Lung (tissue), 12 donors: Measurements from ENCODE around the gene MRFAP1. TPM values are rescaled to one million over a fixed set of nuclear protein-coding genes. Genes with fewer than 3 reads are reported as not detected.

Experiments
- ATAC-seq: fragments of 200-7000 bp; cut with Tn5 transposase; one replicate; pipeline ENCODE4 v1.9.1; 2020; ENCODE audit warnings: moderate number of reproducible peaks; ENCODE audit not compliant: insufficient read depth, low FRiP score
- DNase-seq, 3 donors: peaks; one replicate each; pipeline ENCODE4 v3.0.0-alpha.2; 2013 to 2017
- H3K27ac ChIP-seq, 2 donors: one replicate each; pipeline ENCODE4 v1.5.1; 2013; ENCODE audit warnings: mild to moderate bottlenecking in 2 of 2, moderate library complexity in 2 of 2, control low read depth in 1 of 2, inconsistent platforms in 1 of 2, low read depth in 1 of 2, low read length in 1 of 2
- H3K27me3 ChIP-seq, 3 donors: one replicate each; pipeline ENCODE4 v1.5.1; 2013; ENCODE audit warnings: low read length in 2 of 3; ENCODE audit not compliant: control insufficient read depth in 3 of 3, insufficient read depth in 3 of 3
- H3K36me3 ChIP-seq, 4 donors: one replicate each; pipeline ENCODE4 v1.5.1; 2013; ENCODE audit warnings: low read length in 4 of 4, mild to moderate bottlenecking in 1 of 4, moderate library complexity in 1 of 4; ENCODE audit not compliant: control insufficient read depth in 4 of 4, insufficient read depth in 4 of 4
- H3K4me1 ChIP-seq, 5 donors: one replicate each; pipeline ENCODE4 v1.5.1; 2013; ENCODE audit warnings: low read length in 5 of 5, mild to moderate bottlenecking in 2 of 5, moderate library complexity in 1 of 5; ENCODE audit not compliant: control insufficient read depth in 5 of 5, insufficient read depth in 5 of 5
- H3K4me3 ChIP-seq: one replicate; pipeline ENCODE4 v1.5.1; 2013; ENCODE audit warnings: mild to moderate bottlenecking, control low read depth, moderate library complexity
- H3K9ac ChIP-seq, 2 donors: one replicate each; pipeline ENCODE4 v1.5.1; 2013; ENCODE audit warnings: low read length in 2 of 2, control low read depth in 1 of 2; ENCODE audit not compliant: insufficient read depth in 1 of 2
- H3K9me3 ChIP-seq, 4 donors: one replicate each; pipeline ENCODE4 v1.5.1; 2013; ENCODE audit warnings: low read length in 3 of 4, mild to moderate bottlenecking in 1 of 4, moderate library complexity in 1 of 4; ENCODE audit not compliant: control insufficient read depth in 4 of 4, insufficient read depth in 3 of 4
- WGBS, 2 donors: extraction: QIAGEN DNeasy Blood & Tissue Kit; methylation state at CpG; one replicate each; pipeline ENCODE4 v1.1.7; 2013; 5-methylcytosine and 5-hydroxymethylcytosine counted together
- polyA plus RNA-seq, 2 donors: library from polyadenylated mRNA; stranded (reverse); fragments of 200-250 nt; gene quantifications; one replicate each; pipeline ENCODE4 v1.2.1, GENCODE V29; 2013
- total RNA-seq, 2 donors: library from RNA; depleted of rRNA in 1 of 2; stranded (reverse); fragments of >200 nt in 1 of 2; gene quantifications; one replicate each; pipeline ENCODE4 v1.2.1, GENCODE V29; 2014 to 2021
- TF ChIP-seq, protein P1 (sequence below): IDR thresholded peaks from 2 replicates; pipeline ENCODE4 v1.5.1; 2012; ENCODE audit warnings: mild to moderate bottlenecking; ENCODE audit errors: control extremely low read depth, extremely low read depth
- donor health status: control.
- donor health status: control.
- donor health status: Bipolar disorder and iron deficiency.
- donor health status: healthy.
- donor health status: DM: yes; HTN: yes; CAD: no.

Gene MRFAP1
- total and polyA plus RNA-seq, 4 donors, result 183 to 286 (median 218) TPM

DNA sequence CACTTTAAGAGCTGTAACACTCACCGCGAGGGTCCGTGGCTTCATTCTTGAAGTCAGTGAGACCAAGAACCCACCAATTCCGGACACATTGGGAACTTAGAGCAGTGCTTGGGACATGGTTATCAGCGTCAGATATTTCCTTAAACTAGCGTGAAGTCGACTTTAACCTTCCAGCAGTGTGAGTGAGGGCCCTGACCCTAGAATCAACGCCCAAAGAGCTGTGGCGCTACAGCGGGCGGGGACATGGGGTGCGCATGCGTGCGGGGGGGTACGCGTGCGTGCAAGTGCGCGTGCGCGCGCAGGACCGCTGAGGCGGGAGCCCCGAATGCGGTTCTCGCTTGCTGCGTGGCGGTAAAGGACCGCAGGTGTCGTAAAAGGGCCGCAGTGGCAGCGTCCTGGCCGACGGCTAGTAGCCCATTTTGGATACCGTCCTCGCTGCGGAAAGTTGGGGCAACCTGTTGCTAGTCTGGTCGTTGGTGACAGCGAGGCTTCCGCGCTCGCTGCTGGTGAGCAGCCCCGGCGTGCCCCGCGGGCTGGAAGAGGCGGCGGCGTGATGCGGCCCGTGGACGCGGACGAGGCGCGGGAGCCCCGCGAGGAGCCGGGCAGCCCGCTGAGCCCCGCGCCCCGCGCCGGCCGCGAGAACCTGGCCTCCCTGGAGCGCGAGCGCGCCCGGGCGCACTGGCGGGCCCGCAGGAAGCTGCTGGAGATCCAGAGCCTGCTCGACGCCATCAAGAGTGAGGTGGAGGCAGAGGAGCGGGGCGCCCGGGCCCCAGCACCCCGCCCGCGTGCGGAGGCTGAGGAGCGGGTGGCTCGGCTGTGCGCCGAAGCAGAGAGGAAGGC is 33.4 kb downstream of the MRFAP1 start:
- Histone ChIP-seq H3K27ac (peak overlapping the region; percentile 71 to 86), H3K4me3 (peak overlapping the region; percentile 80), H3K27me3 (no peaks in the 10 kb centered on the region), H3K9me3 (no peaks in the 10 kb centered on the region), H3K9ac (peak overlapping the region; percentile 40 to 87), H3K4me1 (peaks cover 11 to 28% (median 19%) of the 10 kb centered on the region in 5 donors), H3K36me3 (peaks cover 0 to 10% (median 3%) of the 10 kb centered on the region in 4 donors)
- WGBS, 2 donors, result 1 to 2% methylated on average over 80 to 89 of the region's 89 CpGs
- ATAC-seq, result peak; percentile 89
- TF ChIP-seq, protein P1, sequence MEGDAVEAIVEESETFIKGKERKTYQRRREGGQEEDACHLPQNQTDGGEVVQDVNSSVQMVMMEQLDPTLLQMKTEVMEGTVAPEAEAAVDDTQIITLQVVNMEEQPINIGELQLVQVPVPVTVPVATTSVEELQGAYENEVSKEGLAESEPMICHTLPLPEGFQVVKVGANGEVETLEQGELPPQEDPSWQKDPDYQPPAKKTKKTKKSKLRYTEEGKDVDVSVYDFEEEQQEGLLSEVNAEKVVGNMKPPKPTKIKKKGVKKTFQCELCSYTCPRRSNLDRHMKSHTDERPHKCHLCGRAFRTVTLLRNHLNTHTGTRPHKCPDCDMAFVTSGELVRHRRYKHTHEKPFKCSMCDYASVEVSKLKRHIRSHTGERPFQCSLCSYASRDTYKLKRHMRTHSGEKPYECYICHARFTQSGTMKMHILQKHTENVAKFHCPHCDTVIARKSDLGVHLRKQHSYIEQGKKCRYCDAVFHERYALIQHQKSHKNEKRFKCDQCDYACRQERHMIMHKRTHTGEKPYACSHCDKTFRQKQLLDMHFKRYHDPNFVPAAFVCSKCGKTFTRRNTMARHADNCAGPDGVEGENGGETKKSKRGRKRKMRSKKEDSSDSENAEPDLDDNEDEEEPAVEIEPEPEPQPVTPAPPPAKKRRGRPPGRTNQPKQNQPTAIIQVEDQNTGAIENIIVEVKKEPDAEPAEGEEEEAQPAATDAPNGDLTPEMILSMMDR, result no peak
- DNase-seq, result peak; percentile 94 to 97 (median 95)

DNA sequence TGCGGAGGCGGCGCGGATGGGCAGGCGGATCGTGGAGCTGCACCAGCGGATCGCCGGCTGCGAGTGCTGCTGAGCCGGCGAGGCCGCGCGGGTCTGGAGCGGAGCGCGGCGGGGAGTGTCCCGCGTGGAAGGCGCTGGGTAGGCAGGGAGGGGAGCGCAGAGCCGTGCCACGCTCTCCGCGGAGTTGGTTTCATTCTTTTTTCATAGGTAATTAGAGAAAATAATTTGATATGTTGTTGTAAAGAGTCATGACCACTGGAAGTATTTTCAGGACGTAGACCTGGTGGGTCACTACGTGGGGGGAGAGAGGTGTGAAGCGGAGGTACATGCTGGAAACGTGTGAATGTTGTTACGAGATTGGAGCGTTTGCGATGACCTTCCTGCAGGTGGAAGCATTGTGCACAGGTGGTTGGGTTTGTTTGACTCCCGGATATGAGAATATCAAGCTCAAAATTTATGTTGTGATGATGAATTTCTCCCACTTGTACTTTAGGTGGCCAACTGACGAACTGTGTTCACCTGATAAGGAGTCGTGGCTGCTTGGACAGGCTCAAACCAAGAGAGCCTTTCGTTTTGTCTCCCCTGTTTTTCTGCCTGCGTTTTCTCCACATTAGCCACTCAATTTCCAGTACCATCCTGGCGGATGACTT is 34.1 kb downstream of the MRFAP1 start:
- H3K9ac ChIP-seq, result peak overlapping the region in 1 of 2 donors; percentile 62
- H3K9me3 ChIP-seq, result no peaks in the 10 kb centered on the region
- no peak for ATAC-seq
- WGBS, 2 donors, result 4 to 6% methylated on average over 39 to 40 of the region's 40 CpGs
- peak; percentile 40 to 71 (median 45) for DNase-seq
- peak overlapping the region; percentile 43 to 86 for H3K27ac ChIP-seq
- H3K36me3 ChIP-seq, result peaks cover 0 to 10% (median 5%) of the 10 kb centered on the region in 4 donors
- peaks cover 11 to 28% (median 19%) of the 10 kb centered on the region in 5 donors for H3K4me1 ChIP-seq
- H3K27me3 ChIP-seq, result no peaks in the 10 kb centered on the region
- TF ChIP-seq, protein P1, result peak; percentile 27
- H3K4me3 ChIP-seq, result peak overlapping the region; percentile 80

DNA sequence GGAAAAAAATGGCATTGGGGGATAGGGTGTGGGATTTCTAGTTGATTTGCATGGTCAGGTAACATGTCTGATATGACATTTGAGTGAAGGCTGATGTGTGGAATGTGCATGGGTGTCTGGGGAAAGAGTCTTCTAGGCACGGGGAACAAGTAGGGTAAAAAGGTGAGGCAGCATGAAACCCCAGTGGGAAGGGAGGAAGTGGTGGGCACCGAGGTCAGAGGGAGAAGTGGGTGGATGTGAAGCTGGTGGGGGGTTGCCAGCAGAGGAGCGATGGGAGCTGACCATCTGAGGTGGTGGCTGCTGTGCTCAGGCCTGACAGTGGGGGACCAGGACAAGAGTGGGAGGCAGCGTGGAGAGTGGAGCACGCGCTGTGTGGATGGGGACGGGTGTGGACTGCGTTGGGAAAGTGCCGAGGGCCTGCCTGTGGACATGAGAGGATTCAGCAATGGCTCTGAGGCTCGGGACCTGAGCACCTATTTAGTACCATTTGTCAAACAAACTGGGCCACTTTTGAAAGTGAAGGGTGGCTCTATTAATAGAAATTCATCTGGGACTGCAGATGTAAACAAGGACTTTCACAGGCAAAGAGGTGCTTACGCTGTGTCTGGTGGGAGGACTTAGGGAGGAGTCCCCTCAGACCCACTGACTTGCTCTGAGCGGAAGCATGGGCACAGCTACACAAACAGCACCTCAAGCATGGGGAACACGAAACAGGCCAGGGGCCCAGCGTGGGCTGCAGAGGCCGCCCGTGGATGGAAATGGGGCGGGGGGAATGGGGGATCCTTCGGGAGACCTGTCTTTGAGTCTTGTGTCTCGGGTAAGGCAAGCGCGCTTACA is 36.5 kb downstream of the MRFAP1 start:
- no peaks in the 10 kb centered on the region for H3K27me3 ChIP-seq
- no peak overlapping the region for H3K27ac ChIP-seq
- TF ChIP-seq, protein P1, result no peak
- ATAC-seq (no peak), DNase-seq (peak in 1 of 3 donors; percentile 63)
- peaks cover 0 to 8% (median 4%) of the 10 kb centered on the region in 4 donors for H3K36me3 ChIP-seq
- no peaks in the 10 kb centered on the region for H3K9me3 ChIP-seq
- 54 to 63% methylated on average over 21 of the region's 21 CpGs for WGBS, 2 donors
- no peak overlapping the region for H3K9ac ChIP-seq
- no peak overlapping the region for H3K4me3 ChIP-seq
- H3K4me1 ChIP-seq, result peaks cover 11 to 28% (median 19%) of the 10 kb centered on the region in 5 donors
